HG02870 (cell line): ENCODE data around the gene ARID4B.
"Not testable (repeated sequence)": the region's sequence is repeated elsewhere in the genome, so short reads cannot be mapped to it uniquely, and the experiment has no call there.

Experiments
- ATAC-seq: cut with Tn5 transposase; IDR thresholded peaks from one replicate; pipeline ENCODE4 v1.9.1; 2021; ENCODE audit warnings: mild to moderate bottlenecking, moderate library complexity; ENCODE audit not compliant: unreplicated experiment

ARID4B gene

DNA sequence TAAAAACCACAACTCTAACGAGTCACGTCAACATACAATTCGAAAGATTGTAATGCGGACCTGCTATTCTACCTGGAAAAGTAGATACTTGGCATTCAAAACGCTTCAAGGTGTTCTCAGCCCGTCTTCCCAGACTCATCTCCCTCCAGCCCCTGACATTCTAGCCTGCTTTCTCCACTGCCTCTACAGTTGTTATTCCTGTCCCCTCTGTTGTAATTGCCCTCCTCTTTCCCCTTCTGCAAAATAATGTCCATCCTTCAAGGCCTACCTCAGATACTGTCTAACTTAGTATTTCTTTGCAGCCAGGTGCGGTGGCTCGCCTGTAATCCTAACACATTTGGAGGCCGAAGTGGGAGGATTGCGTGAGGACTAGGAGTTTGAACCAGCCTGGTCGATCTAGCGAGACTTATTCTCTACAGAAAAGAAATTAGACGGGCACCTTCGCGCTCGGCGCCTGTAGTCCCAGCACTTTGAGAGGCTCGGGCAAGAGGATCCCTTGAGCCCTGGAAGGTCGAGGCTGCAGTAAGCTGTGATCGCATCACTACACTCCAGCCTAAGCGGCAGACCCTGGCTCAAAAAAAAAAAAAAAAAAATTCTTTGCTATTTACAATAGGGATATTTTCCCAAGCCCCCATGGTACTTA, 166.2 kb downstream of the ARID4B start:
- ATAC-seq = no peak

GRCh38 chr1:235160957-235161684, 166.9 kb downstream of the ARID4B start, which contains the start of gene RBM34:
TSS of gene RBM34 (minus strand) at chr1:235161250. CDS start at chr1:235161226, 24 bp downstream.
- ATAC-seq = peak; percentile 86

DNA sequence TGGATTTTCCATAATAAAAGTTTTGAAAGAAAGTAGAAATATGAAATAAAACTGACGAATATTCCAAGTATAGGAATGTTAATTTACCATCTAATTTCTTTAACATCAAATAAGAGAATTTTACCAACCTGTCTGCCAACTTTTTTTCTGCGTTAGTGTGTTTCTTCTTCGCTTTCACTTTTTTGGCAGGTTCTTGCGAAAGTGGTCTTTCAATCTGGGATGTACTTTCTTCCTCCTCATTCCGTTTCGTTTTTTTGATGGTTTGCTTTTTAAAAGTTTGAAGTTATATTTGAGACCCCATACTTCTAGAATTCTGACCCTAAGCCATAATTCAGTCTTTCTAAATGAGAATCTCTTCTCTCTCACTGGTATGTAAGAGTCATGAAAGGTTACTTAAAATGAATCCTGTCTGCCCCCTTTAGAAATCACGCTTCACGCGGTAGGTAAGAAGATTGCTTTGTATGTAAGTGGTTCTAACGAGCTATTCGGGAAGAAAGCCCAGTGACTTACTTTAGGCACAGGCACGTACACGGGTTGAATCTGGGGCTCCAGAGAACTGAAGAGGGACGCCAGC, 167.5 kb downstream of the ARID4B start:
- ATAC-seq = peak; percentile 19

DNA sequence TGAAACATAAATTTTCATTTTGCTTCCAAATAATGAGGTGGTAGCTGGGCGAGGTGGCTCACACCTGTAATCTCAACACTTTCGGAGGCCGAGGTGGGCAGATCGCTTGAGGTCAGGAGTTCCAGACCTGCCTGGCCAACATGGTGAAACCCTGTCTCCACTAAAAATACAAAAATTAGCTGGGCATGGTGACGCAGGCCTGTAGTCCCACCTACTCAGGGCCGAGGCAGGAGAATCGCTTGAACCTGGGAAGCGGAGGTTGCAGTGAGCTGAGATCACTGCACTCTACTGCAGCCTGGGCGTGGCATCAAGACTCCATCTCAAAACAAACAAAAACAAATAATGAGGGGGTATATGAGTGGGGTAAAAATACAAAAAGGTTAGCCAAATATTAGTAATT, 168.0 kb downstream of the ARID4B start:
- ATAC-seq = not testable (repeated sequence)

- not testable (repeated sequence) for ATAC-seq
Measured at GRCh38 chr1:235159284-235159683, 168.7 kb downstream of the ARID4B start.

DNA sequence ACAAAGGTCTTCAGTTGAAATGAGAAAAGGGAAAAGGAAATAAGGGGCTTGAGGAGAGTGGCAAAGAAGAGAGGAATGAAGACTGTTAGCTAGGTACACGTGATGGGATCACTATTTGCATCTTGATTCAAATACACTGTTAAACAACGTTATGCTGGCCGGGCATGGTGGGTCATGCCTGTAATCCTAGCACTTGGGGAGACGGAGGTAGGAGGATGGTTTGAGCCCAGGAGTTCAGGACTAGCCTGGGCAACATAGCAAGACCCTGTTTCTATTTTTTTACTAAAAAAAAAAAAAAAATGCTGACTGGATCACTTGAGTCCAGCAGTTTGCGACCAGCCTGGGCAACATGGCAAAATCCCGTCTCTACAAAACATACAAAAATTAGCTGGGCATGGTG, 169.3 kb downstream of the ARID4B start:
- ATAC-seq = no peak

GRCh38 chr1:235157150-235157549, 170.8 kb downstream of the ARID4B start:
- ATAC-seq = no peak

- no peak for ATAC-seq
Measured at GRCh38 chr1:235156740-235157139, 171.2 kb downstream of the ARID4B start.

DNA sequence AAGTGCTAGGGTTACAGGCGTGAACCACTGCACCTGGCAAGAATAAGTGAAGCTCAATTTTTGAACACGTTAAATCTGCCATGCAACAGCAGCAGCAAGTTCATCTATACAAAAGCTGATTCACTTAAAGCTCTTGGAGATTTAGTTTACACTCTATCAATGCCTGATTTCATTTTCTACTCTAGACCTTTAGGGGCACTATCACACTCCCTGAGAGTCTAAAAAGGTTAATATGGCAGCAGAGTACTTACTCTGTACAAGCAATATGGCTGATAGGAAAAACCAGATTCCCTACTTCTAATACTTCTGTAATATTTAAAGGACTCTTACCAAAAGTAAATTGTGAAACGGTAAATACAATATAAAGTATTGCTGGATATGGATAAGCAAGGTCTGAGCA, 171.7 kb downstream of the ARID4B start:
- ATAC-seq = no peak

GRCh38 chr1:235152235-235152634, 175.7 kb downstream of the ARID4B start:
- ATAC-seq = no peak

DNA sequence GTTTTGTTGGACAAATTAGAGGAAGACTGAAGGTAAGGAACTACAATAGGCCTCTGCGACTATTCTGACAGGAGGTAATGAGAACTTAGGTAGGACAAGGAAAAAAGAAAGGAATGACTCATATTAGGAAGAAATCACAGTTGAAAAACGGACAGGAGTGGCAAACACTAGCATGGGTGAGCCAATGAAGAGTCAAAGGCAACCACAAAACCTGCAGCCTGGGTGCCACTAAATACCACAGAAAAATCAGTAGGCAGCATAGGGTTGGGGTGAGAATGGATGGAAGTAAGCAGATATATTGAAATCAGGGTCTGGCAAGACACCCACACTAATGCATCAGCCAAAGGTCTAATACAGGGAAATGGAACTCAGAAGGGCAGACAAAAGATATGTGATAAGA, 176.9 kb downstream of the ARID4B start:
- ATAC-seq = no peak

- no peak for ATAC-seq
Measured at GRCh38 chr1:235149824-235150223, 178.2 kb downstream of the ARID4B start.

- ATAC-seq = peak; percentile 82
Measured at GRCh38 chr1:235147269-235147668, 180.7 kb downstream of the ARID4B start.

- ATAC-seq = no peak
Measured at GRCh38 chr1:235145639-235146038, 182.3 kb downstream of the ARID4B start.

DNA sequence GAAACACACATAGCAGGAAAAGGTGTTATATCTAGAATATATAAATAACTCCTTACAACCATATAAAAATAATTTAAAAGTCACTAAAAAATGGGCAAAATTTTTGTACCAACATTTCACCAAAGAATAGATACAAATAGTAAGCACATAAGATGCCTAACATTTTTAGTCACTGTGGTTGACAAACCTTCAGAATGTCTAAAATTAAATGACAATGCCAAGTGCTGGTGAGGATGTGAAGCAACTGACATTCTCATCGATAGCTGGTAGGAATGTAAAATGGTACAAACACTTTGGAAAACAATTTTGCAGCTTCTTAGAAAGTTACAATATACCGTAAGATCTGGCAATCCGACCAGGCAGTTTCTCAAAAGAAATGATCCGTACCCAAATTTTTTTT, 185.0 kb downstream of the ARID4B start:
- ATAC-seq = no peak

DNA sequence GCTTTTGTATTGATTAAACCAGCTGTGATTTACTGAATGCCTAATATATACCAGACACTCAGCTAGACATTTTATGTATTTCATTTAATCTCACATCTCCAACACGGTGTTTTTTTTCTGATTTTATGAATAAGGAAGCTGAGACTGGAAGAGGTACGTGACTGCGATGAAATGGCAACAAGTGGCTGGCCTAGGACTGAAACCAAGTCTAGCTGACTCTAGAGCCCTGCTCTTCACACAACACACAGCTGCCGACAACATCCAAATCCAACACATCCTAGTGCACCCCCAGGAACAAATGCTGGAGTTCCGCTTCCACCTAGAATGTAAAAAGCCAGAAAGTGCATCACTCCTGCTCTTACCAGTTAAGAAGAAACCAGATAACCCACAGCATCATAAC, 188.7 kb downstream of the ARID4B start:
- ATAC-seq = no peak

DNA sequence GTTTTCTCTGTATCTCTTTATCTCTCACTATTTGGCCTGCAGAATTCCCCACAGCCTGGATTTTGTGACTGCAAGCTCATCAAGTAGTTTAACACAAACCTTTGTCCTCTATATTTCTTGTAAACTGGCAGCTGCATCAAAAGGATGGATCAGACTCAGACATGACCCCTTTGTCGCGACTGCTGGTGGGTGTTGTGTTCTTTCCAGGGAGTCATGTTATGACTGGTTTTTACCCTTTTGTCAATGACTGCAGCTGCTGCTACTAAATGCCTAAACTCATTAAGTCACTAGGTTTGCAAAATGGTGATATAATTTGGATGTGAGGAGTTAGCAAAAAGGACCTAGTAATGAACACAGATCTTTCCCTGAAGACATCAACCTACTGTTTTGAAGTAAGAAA, 189.2 kb downstream of the ARID4B start:
- ATAC-seq = no peak

- no peak for ATAC-seq
Measured at GRCh38 chr1:235136111-235136510, 191.9 kb downstream of the ARID4B start.

DNA sequence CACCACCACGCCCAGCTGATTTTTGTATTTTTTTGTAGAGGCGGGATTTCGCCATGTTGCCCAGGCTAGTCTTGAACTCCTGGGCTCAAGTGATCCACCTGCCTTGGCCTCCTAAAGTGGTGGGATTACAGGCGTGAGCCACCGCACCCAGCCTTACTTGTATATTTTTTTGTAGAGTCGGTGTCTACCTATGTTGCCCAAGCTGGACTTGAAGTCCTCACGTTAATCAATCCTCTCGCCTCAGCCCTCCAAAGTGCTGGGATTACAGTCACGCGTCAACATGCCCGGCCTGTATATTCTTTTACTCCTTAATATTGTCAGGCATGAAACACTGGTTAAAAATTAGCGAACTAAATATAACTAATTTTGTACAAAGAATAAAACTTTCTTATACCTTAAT, 193.8 kb downstream of the ARID4B start:
- ATAC-seq = no peak

GRCh38 chr1:235133086-235133485, 194.9 kb downstream of the ARID4B start:
- no peak for ATAC-seq

- ATAC-seq = no peak
Measured at GRCh38 chr1:235131961-235132360, 196.0 kb downstream of the ARID4B start.

DNA sequence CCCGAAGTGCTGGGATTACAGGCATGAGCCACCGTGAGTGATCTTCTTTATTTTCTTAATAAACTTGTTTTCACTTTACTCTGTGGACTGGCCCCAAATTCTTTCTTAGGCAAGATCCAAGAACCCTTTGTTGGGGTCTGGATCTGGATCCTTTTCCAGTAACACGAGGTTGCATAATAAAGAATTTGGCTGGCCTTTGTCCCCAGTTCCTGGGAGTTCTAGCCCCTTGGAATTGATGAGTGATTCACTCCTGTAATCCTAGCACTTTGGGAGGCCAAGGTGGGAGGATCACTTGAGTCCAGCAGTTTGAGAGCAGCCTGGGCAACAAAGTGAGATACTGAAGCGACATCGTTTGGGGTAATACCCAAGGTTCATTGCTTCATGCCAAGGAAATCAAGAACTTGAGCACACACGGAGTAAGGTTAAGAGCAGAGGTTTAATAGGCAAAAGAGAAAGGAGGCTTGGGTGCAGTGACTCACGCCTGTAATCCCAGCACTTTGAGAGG, 197.2 kb downstream of the ARID4B start:
- no peak for ATAC-seq
